Effector CD8-positive, alpha-beta T cell (primary cell): ENCODE results near the gene COL23A1.
"Not testable (repeated sequence)": the region's sequence is repeated elsewhere in the genome, so short reads cannot be mapped to it uniquely, and the experiment has no call there.

ENCODE experiments used
- DNase-seq: peaks from one replicate; lab custom pipeline; 2025; lab: John Stamatoyannopoulos, UW

COL23A1 gene

DNA sequence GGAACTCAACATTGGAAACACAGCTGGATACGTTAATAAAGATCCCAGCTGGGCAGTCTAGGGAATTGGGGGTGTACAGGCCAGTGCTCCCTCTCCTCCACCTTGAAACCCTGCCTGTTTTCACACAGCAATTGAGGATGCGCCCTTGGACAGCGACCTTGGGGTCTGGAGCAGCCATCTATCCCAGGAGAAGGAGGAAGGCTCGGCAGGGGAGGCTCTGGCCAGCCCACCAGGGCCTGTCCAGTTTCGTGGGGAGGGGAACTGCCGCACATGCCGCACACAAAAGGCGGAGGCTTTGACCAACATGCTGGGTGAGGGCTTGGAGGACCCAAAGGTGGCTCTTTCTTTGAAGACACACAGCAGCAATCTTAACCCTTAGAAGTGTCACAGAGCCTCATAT is 1.4 kb downstream of the COL23A1 start:
- no peak for DNase-seq

DNA sequence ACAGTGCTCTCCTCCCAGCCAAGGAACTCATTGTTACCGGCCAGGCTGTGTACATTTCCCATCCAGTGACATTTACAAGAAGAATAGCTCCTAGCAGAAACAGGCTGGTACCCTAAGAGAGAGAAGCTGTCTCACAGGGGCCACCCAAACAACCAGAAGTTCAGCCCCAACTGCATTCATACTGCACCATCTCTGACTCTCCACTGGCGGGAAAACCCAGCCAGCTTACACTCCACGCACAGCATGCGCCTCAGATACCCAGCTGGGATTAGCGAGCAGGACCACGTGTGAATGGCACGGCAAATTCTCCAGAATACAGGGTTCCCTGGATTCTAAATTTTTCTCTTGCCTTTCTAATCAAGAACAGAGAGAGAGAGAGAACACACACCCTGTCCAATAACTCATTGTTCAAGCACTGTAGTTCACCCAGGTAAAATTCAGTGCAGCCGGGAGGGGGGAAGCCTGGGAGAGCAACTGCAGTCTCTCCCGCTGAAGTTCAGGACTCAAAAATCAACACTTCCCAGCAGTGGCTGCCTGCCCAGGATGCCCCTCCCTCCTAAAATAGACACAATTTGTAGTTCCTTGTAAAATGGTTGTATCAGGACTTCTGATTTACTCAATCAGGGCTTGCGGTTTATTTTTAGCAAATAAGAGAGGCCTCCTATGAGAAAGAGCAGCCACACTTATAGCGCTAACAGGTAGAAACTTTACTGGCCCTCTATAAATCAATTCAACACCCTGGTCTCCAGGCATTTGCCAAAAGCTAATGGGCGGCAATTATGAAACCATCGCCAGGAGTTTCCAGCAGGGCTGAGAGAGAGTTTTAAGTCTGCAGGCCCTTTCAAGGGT is 2.2 kb downstream of the COL23A1 start:
- DNase-seq: no peak

DNA sequence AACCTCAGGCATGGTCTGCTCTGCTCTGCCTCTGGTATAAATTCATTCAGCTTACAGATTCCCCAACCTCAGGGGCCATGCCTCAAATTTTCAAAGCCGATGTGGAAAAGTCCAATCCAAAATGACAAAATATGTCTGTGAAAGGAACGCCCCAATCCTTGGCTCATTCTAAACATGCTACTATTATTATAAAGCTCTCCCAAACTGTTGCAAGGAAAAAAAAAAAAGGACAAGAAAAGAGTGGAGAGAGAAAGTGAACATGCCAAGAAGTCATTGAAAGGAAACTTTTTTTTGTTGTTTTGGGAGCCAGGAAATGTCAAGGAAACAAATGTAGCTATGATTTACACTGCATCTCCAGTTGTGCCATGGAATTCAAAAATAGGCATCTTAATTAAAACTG is 3.8 kb downstream of the COL23A1 start:
- no peak for DNase-seq

DNA sequence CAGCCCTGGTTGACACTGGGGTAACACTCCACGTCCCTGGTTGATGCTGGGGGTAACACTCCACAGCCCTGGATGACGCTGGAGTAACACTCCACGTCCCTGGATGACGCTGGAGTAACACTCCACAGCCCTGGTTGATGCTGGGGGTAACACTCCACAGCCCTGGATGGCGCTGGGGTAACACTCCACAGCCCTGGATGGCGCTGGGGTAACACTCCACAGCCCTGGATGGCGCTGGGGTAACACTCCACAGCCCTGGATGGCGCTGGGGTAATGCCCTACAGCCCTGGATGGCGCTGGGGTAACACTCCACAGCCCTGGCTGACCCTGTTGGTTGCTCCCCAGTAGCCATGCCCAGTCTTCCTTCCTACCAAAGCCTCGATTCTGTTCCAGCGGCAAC is 4.8 kb downstream of the COL23A1 start:
- DNase-seq: not testable (repeated sequence)

DNA sequence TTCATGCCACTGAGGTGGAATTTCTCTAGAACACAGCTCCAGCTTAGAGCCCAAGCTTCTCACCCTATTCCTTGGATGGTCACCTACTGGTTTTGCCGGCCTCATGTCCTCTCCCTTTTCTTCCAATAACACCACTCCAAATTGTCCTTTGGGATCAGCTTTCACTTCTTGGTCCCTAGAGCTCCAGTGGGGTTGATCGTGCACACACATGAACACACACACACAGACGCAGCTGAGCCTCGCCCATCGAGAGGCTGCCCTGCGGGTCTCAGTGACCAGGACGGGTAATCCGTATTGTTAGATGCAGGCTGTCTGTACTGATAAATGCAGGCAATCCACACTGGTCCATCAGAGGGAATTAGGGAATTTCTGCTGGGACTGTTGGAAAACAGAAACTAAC is 6.9 kb downstream of the COL23A1 start:
- DNase-seq: no peak

DNA sequence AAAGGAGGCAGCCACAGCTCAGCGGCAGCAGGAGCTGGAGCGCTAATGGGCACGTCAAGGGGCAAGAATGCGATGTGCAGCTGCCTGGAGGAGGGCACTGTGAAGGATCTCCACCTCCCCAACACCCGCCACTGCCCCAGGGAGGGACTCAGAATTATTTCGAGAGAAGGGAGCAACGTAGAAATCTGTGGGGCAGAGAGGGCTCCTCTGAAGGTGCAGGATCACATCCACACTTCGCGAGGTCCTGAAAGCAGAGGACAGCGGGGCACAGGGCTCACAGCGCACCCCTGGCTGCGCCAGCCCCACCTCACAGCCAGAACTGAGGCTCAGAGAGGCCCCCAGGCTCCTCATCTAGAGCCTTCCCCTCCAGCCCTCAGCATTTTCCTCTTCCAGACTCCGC is 7.9 kb downstream of the COL23A1 start:
- DNase-seq: no peak

DNA sequence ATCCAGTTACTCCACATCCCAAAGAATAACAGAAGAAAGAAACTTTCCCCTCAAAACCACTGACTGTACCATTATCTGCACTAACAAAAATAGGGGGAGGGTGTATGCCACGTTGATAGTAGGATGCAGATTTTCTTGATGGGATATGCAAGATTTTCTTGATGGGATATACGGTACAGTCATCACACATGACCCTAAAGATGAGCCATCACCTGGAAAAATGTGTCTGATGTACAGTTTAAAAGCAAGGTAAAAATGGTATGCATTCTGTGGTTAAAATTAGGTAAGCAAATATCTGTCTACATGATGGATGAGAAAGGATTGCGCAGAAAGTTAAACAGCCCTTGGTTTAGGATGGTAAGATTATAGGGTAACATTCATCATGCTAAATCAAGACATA is 8.6 kb downstream of the COL23A1 start:
- no peak for DNase-seq

DNA sequence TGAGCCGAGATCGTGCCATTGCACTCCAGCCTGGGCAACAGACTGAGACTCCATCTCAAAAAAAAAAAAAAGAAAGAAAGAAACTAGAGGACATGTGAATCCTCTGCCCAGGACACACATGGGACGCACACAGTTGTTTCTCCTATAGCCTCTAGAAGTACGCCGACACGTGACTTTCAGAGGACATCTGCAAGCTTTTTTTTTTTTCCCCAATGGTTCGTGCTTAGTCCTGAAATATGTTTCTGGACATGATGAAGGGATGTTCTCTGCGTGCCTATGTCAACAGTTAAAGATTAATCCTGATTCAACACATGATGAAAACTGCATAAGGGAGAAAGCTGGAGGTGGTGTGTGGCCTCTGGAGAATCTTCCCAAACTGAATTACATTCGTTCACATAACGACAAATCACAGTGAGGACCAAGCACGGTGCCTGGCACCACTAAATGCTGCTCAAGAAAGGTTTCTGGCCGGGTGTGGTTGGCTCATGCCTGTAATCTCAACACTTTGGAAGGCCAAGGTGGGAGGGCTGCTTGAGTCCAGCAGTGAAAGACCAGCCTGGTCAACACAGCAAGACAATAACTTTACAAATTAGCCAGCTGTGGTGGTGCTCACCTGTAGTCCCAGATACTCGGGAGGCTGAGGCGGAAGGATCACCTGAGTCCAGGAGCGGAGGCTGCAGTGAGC is 9.8 kb downstream of the COL23A1 start:
- DNase-seq: no peak

DNA sequence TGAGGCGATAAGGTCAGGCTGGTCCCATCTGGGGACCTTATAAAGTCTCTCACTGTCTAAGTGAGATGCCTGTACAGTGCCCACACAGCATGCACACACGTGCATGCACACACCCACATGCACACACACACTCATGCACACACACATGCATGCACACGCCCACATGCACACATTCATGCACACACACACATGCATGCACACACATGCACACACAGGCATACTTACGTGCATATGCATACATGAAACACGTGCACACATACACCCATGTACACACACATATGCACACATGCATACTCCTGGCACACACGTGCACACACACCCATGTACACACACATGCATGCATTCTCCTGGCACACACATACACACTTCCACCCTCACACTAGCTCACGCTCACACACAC is 12.2 kb downstream of the COL23A1 start:
- DNase-seq: no peak

DNA sequence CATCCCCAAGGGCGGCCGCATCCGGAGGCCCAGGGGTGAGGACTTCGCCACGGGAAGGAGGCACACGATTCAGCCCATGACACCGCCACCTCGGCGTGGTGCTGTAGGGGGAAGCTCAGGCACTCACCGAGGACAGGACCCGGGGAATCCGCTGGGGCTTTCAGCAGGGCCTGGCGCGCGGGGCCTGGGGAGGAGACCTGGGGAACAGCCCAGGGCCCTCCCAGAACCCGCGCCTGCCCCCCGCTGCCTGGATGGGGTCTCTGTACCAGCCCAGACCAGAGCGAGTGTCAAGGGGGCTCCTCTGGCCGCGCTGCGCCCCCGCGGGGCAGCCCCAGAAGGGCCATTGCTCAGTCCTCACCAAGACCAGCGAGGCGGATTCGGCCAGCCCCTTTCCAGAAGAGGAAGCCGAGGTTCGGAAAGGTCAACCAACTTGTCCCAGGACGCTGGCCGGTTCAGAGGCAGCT is 12.8 kb downstream of the COL23A1 start:
- no peak for DNase-seq

DNA sequence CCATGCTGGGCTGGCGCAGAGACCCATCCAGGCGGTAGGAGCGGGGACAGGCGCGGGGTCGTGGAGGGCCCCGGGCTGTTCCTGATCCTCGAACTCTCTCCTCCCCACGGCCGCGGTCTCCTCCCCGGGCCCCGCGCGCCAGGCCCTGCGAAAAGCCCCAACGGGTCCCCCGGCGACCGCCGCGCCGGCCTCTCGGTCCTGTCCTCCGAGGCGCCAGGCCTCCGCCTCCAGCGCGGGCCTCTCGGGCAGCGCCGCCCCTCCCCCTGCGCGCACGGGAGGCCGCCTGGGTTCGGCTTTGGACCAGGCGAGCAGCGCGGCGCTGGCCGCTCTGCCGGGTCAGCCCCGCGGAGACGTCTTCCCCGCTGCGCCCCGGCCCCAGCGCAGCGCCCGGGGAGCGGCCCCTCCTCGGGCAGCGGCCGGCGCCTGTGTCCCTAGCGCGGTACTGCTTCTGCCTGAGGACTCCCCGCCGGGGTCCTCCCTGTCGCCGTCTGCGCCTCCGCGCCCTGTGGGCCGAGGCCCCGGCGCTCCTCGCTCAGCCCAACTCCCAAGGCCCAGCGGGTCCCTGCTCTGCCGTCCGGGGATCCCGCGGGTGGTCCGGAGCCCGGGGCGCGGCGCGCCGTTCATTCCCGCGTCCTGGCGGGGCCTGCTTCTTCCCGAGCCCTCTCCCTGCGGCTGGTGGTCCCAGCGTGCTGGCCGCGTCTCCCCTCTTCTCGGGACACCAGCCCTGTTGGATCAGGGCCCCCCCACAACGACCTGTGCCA is 13.4 kb downstream of the COL23A1 start:
- DNase-seq: no peak

DNA sequence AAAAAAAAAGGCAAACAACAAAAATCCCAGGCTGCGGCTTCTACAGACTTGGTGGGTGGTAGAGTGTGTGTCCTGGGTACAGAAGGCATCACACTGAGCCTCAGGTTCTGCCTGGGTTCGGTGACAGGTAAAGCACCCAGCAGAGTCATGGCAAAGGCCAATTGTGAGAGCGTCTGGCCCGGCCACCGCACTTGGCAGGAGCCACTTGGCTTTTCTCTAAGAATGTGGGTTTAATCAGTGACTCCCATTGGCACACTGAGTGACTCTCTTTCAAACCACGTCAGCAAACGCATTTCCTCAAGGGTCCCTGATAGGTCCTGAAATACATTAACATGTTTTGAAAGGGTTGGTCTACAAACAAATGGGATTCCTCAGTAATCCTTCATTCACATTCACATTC is 17.0 kb downstream of the COL23A1 start:
- no peak for DNase-seq

DNA sequence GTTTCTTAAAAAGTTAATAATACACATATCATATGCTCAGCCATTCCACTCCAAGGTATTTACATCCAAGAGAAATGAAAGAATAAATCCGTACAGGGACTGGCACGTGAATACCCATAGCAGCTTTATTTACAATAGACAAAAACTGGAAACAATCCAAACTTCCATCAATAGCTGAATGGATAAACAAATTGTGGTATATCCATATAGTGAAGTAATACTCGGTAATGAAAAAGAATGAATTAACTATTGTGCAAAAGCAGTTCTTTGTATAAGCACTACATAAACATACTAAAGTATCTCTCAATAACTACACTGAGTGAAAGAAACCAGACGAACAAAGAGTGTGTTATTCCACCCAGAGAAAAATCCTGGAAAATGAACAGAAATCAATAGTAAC is 17.6 kb downstream of the COL23A1 start:
- DNase-seq: no peak

DNA sequence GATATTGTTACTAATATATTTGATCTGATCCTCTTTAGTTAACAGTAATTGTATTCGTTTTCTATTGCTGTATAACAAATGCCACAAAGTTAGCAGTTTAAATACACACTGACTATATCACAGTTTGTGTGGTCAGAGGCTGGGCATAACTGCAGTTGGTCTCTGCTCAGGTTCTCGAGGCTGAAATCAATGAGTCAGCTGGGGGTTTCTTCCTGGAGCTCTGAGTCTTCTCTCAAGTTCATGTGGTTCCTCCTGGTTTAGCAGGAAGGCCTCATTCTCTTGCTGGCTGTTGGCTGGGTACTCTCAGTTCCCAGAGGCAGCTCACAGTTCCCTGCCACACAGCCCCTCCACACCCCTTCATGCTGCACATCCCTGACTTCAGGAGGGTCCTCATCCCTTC is 20.7 kb downstream of the COL23A1 start:
- DNase-seq: no peak

DNA sequence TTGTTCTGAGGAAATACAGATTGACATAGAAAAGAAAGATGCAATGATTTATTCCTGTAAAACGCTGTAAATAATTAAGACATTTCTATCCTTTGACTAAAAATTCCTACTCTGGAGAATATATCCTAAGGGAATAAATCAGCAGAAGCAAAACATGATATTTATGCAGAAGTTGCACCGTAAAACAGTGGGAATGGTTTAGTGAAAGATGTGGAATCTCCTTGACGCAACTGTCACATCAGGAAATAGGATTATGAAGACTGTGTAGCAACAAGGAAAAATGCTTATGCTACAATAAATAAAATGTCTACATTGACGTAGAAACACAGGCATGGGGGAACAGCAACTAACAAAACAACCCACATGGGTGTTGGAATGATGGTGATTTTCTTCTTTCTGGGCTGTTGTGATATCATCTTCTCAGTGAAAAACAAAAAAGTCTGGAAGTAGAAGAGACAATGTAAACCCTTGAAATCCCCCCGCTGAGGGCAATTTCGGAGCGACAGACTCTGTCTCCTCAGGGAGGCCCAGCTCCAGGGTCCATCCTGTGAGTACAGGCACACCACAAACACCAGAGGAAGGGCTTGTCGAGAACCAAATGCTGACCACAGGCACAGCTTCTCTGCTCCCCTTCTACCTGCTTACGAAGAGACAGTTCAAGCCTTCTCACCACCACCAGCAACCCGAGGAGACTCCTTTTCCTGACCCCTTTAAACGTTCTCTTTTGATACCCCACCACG is 25.2 kb downstream of the COL23A1 start:
- DNase-seq: no peak

DNA sequence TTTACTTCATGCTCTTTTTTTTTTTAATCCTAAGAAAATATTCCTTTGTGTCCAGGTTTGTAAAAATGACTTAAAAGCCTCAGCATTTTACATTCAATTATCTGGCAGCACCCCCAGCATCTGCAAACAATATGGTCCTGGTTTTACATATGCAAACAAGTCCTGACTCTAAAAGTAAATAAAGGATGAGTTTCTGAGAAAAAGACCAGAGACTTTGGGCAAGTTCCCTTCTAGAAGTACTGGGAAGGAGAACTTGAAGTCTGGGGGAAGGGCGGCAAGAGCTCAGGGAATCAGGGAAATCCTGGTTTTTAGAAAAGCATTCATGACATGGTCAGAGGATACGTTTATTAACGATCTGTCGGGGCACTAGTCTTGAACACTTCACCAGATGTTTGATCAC is 25.8 kb downstream of the COL23A1 start:
- no peak for DNase-seq

DNA sequence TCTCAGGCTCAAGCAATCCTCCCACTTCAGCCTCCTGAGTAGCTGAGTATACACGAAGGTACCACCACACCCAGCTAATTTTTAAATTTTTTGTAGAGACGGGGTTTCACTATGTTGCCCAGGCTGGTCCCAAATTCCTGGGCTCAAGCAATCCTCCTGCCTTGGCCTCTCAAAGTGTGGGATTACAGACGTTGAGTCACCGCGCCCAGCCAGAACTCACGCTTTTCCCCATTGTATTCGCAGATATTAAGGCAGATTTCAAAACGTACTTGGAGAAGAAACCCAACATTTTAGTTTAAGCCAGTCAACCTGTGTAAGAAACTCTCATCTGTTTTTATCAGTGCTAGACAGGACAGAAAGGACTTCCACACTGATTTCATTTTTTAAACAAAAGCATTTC is 26.6 kb downstream of the COL23A1 start:
- DNase-seq: no peak

DNA sequence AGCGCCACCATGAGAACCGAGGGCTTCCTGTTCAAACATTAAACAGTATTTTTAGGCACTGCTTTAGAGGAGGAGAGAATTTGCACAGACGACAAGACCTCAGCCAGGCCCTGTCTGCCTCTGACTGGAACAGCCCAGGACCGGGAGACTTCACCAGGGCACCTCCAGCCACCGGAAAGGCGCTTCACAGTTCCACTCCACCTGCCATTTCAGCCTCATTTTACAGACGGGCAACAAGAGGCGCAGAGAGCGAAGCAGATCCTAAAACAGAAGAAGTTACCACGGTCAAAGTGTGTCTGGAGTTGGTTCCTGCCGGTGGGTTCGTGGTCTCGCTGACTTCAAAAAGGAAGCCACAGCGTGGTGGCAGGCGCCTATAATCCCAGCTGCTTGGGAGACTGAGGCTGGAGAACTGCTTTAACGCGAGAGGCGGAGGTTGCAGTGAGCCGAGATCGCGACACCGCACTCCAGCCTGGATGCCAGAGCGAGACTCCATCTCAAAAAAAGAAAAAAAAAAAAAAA is 28.4 kb downstream of the COL23A1 start:
- DNase-seq: no peak

DNA sequence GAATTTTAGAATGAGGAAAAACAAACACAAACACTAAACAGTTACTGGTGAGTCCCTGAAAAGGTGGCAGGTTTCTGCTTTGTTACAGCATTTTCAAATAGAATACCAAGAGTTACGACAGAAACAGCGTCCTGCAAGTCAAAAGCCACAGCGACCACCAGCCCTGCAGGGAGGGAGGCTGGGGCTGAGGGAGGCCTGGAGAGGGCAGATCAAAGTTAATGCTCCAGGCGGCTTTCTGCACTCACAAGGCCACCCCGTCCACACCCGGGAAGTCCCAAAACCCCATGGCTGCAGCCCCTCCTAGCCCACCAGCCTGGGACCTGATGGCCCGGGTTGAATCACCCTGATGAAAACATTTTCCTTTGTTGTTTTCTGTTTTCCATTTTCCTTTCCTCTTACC is 29.3 kb downstream of the COL23A1 start:
- no peak for DNase-seq

DNA sequence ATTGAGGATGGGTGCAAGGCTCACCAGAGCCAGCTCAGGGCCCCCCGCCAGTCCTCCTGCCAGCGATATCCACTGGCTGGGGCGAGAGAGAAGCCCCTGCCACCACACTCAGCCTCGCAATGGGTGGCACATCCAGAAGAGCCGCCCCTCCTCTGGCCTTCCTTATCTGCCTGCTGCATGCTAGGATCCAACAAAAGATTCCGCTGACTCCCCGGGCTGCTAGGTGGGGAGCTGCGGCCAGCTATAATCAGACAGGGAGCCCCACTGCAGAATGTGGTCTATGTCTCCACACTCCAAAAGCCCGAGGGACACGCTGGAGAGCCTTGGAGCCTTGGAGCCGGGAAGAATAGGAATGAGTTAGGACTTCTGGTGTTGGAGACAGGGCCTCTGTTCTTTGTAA is 32.8 kb downstream of the COL23A1 start:
- DNase-seq: no peak

DNA sequence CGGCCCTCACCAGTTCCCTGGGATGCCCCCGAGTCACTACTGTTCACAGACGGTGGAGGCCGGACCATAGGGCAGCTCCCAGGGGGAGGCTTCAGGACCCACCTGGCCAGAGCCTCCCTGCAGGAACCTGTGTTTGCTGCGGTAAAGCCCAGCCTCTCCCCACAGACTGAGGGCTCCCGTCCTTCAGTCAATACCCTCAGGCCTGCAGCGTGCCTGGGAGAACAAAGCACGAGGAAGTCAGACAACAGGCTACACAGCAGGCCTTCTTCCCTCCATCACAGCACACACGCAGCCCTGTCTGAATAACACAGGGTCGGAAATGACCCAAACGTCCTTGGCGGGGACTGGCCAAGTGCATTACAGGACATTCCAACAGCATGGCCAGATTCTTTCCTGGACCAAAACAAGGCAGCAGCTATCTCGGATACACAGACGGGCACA is 34.4 kb downstream of the COL23A1 start:
- DNase-seq: no peak

DNA sequence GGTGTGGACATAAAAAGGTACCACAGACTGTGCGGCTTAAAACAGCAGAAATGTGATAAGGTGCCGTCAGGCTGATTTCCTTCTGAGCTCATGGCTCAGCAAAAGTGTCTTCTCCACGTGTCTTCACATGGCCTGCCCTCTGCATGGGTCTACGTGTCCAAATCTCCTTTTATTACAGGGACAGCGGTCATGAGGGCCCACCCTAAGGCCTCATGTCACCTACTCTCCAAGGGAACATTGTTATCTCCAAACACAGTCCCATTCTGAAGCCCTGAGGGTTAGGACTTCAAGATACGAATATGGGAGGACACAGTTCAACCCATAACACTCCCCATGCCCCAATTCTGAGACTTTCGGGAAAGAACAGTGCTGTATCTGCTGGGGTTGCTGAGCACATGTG is 35.2 kb downstream of the COL23A1 start:
- DNase-seq: no peak
